Measurements from ENCODE around the gene ADAMTSL3.
A peak's percentile ranks its signal among the peaks of the same experiment; 100 is the strongest.

Gene ADAMTSL3

DNA sequence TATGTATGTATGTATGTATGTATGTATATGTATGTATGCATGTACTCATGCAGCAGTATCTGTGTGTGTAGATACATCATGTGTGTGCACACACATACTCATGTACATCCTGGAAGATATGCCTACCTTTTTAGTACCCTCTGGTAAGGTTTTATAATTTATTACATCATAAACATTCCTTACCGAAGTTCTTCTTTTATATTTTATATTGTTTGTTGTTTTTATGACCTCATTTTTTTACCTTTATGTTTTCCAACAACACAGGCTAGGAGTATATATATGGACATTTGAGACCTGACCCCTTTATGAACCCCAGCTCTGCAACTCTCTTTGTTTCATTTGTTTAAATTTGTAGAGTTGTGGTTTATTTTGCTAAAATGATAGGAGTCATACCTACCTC is 263.5 kb downstream of the ADAMTSL3 start:
- Histone ChIP-seq H3K36me3 (ENCODE audit: control insufficient read depth in 2 of 2, insufficient read depth in 2 of 2, low read length in 2 of 2) (peaks cover 7 to 10% of the 10 kb centered on the region in 2 donors), H3K27me3 (ENCODE audit: control insufficient read depth in 1 of 2, insufficient read depth in 2 of 2, low read length in 2 of 2) (no peaks in the 10 kb centered on the region), H3K4me1 (ENCODE audit: control insufficient read depth, insufficient read depth, low read length) (no peaks in the 10 kb centered on the region), H3K4me3 (ENCODE audit: low read length in 2 of 2) (no peak overlapping the region), H3K27ac (ENCODE audit: low read length) (no peak overlapping the region), H3K9me3 (ENCODE audit: control insufficient read depth in 2 of 2, low read length in 2 of 2) (no peaks in the 10 kb centered on the region), H3K9ac (ENCODE audit: low read length in 2 of 2) (no peak overlapping the region)

DNA sequence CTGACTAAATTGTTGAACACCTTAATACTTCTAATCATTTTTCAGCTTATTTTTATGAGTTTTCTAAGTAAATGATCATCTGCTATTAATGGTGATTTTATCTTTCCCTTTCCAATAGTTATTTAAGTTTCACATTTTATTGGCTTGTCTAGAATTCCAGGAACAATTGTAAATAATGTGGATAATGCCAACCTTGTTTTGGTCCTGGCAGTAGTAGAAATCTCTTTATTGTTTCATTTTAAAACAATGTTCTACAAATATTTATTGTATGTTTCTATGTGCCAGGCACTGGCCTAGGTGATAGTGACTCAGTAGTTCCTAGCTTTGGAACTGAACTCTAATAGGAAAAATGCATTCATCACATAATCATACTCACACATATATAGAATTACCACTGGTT is 264.1 kb downstream of the ADAMTSL3 start:
- H3K36me3 ChIP-seq (ENCODE audit: control insufficient read depth in 2 of 2, insufficient read depth in 2 of 2, low read length in 2 of 2) = peaks cover 6 to 9% of the 10 kb centered on the region in 2 donors

DNA sequence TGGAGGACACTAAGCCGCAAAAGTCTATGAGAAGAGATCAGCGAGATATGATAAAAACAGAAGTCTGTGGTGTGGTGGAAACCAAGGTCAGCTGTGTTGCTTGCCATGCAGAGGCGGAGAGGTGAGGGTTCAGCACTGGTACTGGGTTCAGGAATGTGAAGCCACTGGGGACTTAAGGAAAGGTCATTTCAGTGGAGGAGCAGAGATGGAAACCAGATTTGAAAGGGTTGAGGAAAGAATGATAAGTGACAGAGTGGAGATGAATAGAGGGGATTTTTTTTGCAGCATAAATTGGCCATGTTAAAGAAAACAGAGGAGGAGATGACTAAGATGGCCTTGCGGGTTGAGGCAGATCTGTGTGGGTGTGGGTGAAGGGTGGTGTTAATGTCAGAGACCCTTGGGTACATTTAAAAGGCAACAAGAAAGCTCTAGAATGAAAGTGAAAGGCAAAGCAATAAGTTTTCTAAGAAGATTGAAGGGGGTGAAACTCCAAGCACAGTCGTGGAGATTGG is 265.5 kb downstream of the ADAMTSL3 start:
- Histone ChIP-seq H3K27me3 (ENCODE audit: control insufficient read depth in 1 of 2, insufficient read depth in 2 of 2, low read length in 2 of 2) (no peaks in the 10 kb centered on the region), H3K36me3 (ENCODE audit: control insufficient read depth in 2 of 2, insufficient read depth in 2 of 2, low read length in 2 of 2) (peaks cover 7 to 8% of the 10 kb centered on the region in 2 donors), H3K4me3 (ENCODE audit: low read length in 2 of 2) (no peak overlapping the region), H3K9ac (ENCODE audit: low read length in 2 of 2) (no peak overlapping the region), H3K27ac (ENCODE audit: low read length) (no peak overlapping the region), H3K4me1 (ENCODE audit: control insufficient read depth, insufficient read depth, low read length) (no peaks in the 10 kb centered on the region), H3K9me3 (ENCODE audit: control insufficient read depth in 2 of 2, low read length in 2 of 2) (no peaks in the 10 kb centered on the region)

More for the DNA sequence above, 264.1 kb downstream of the ADAMTSL3 start:
- H3K4me1 ChIP-seq (ENCODE audit: control insufficient read depth, insufficient read depth, low read length) = no peaks in the 10 kb centered on the region
- H3K9ac ChIP-seq (ENCODE audit: low read length in 2 of 2) = no peak overlapping the region
- H3K27ac ChIP-seq (ENCODE audit: low read length) = no peak overlapping the region
- H3K9me3 ChIP-seq (ENCODE audit: control insufficient read depth in 2 of 2, low read length in 2 of 2) = no peaks in the 10 kb centered on the region
- no peaks in the 10 kb centered on the region for H3K27me3 ChIP-seq (ENCODE audit: control insufficient read depth in 1 of 2, insufficient read depth in 2 of 2, low read length in 2 of 2)
- no peak overlapping the region for H3K4me3 ChIP-seq (ENCODE audit: low read length in 2 of 2)

DNA sequence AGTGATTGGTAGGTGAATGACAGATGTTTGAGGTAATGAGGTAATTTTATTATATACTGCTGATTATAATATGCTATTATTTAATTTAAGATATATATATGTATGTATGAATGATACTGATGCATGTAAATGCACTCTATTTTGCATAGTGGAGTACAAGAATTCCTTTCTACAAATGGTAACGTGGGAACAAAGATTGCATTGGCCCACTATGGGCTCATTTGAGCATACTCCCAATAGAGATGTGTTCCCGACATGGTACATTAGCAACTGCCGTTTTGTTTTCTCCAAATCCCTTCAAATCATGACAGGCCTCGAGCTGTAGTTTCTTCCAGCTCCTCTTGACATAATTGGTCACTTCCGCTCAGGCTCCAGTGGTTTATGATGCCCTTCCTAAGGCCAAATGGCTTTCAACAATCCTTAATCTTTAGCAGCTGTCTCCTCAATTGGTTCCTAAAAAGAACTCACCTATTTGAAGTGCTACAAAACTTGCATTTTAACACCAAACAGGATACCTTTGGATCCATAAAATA is 266.1 kb downstream of the ADAMTSL3 start:
- Histone ChIP-seq H3K4me3 (ENCODE audit: low read length in 2 of 2) (no peak overlapping the region), H3K36me3 (ENCODE audit: control insufficient read depth in 2 of 2, insufficient read depth in 2 of 2, low read length in 2 of 2) (peaks cover 7 to 8% of the 10 kb centered on the region in 2 donors), H3K4me1 (ENCODE audit: control insufficient read depth, insufficient read depth, low read length) (no peaks in the 10 kb centered on the region), H3K9ac (ENCODE audit: low read length in 2 of 2) (no peak overlapping the region), H3K27me3 (ENCODE audit: control insufficient read depth in 1 of 2, insufficient read depth in 2 of 2, low read length in 2 of 2) (no peaks in the 10 kb centered on the region), H3K27ac (ENCODE audit: low read length) (no peak overlapping the region), H3K9me3 (ENCODE audit: control insufficient read depth in 2 of 2, low read length in 2 of 2) (no peaks in the 10 kb centered on the region)

DNA sequence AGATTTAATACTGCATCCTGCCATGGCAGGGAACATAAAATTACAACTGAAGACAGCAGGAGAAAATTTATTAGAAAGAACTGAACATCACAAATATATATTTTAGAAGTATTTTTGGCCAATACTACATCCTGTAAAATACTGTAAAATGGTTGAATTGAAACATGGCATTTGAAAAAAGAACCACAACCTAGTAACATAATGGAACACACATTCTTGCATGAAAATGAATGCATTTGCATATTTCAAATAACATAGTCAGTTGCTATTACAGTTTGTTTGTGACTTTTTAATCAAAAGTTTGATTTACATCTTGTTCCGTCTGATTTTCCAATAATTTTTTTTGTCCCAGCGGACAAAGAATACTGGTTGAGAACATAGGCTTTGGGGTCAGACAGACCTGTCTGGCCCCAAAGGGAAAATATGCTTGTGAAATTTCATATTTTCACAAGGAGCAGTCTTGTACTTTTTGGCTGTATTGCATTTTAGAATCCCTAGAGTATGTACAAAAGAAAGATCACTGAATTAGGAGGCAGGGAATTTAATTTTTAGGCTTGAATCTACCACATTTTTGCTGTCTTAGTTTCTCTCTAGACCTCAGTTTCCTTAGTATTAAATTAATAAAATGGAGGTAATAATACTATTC is 268.8 kb downstream of the ADAMTSL3 start:
- no peak overlapping the region for H3K27ac ChIP-seq (ENCODE audit: low read length)
- H3K27me3 ChIP-seq (ENCODE audit: control insufficient read depth in 1 of 2, insufficient read depth in 2 of 2, low read length in 2 of 2) = no peaks in the 10 kb centered on the region
- no peaks in the 10 kb centered on the region for H3K4me1 ChIP-seq (ENCODE audit: control insufficient read depth, insufficient read depth, low read length)
- H3K9ac ChIP-seq (ENCODE audit: low read length in 2 of 2) = no peak overlapping the region
- no peak overlapping the region for H3K4me3 ChIP-seq (ENCODE audit: low read length in 2 of 2)
- H3K36me3 ChIP-seq (ENCODE audit: control insufficient read depth in 2 of 2, insufficient read depth in 2 of 2, low read length in 2 of 2) = peaks cover 7 to 9% of the 10 kb centered on the region in 2 donors
- no peaks in the 10 kb centered on the region for H3K9me3 ChIP-seq (ENCODE audit: control insufficient read depth in 2 of 2, low read length in 2 of 2)

DNA sequence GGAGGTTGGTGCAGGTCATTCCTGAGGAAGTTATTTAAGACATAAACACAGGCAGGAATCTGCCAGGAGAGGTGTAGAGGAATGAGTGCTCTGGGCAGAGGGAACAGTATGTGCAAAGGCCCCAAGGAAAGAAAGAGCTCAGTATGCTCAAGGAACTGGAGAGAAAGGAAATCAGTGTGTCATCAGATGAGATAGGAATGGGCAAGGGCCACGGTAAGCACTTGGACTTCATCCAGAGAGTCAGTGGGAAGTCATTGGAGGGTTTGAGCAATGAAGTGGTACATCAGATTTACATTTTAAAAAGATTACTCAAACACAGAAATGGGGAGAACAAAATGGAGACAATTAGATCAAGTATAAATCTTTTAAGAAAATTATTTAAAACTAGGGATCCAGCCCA is 272.2 kb downstream of the ADAMTSL3 start:
- no peak overlapping the region for H3K9ac ChIP-seq (ENCODE audit: low read length in 2 of 2)
- peaks cover 7 to 9% of the 10 kb centered on the region in 2 donors for H3K36me3 ChIP-seq (ENCODE audit: control insufficient read depth in 2 of 2, insufficient read depth in 2 of 2, low read length in 2 of 2)
- no peak overlapping the region for H3K27ac ChIP-seq (ENCODE audit: low read length)
- peaks cover under 1% of the 10 kb centered on the region for H3K4me1 ChIP-seq (ENCODE audit: control insufficient read depth, insufficient read depth, low read length)
- H3K27me3 ChIP-seq (ENCODE audit: control insufficient read depth in 1 of 2, insufficient read depth in 2 of 2, low read length in 2 of 2) = no peaks in the 10 kb centered on the region
- no peak overlapping the region for H3K4me3 ChIP-seq (ENCODE audit: low read length in 2 of 2)
- H3K9me3 ChIP-seq (ENCODE audit: control insufficient read depth in 2 of 2, low read length in 2 of 2) = no peaks in the 10 kb centered on the region

DNA sequence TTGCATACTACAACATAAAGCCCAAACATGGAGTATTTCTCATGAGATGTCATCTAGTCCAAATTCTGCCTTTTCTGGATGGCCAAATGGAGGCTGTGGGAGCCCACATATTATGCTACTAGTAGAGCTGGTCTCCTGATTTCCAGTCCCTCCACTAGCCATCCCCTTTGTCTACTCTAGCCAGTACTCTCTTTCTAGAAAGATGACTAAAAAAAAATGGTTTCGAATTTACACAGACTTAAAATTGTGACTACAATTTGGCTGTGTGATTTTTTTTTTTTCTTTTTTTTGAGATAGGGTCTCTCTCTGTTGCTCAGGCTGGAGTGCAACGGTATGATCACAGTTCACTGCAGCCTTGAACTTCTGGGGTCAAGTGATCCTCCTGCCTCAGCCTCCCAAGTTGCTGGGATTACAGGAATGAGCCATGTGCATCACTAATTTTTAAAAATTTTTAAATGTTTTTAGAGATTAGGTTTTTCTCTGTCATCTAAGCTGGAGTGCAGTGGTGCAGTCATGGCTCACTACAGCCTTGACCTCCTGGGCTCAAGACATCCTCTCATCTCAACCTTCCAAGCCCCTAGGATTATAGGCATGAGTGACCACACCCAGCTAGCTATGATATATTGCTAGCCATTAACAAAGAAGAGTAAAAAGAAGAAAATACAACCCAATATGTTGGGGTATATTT is 273.9 kb downstream of the ADAMTSL3 start:
- no peak overlapping the region for H3K9ac ChIP-seq (ENCODE audit: low read length in 2 of 2)

DNA sequence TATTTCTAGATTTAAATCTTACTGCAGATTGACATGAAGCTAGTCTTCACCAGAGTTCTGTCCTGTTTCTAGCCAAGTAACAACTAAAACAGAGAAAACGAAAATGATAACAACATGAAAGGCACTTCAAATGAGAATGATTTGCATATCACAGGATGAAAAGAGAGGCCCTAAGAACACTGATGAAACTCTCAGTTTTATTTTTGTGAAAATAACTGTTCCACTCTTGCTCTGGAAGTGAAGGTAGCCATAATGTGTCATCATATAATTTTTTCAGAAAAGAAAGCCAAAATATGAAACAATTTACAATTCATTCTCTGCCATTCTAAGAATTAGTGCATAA is 274.4 kb downstream of the ADAMTSL3 start:
- Histone ChIP-seq H3K27me3 (ENCODE audit: control insufficient read depth in 1 of 2, insufficient read depth in 2 of 2, low read length in 2 of 2) (no peaks in the 10 kb centered on the region), H3K4me3 (ENCODE audit: low read length in 2 of 2) (no peak overlapping the region), H3K4me1 (ENCODE audit: control insufficient read depth, insufficient read depth, low read length) (peaks cover 5% of the 10 kb centered on the region), H3K9me3 (ENCODE audit: control insufficient read depth in 2 of 2, low read length in 2 of 2) (no peaks in the 10 kb centered on the region), H3K27ac (ENCODE audit: low read length) (no peak overlapping the region), H3K36me3 (ENCODE audit: control insufficient read depth in 2 of 2, insufficient read depth in 2 of 2, low read length in 2 of 2) (peaks cover 7 to 9% of the 10 kb centered on the region in 2 donors), H3K9ac (ENCODE audit: low read length in 2 of 2) (no peak overlapping the region)

More for the DNA sequence above, 273.9 kb downstream of the ADAMTSL3 start:
- Histone ChIP-seq H3K4me1 (ENCODE audit: control insufficient read depth, insufficient read depth, low read length) (peaks cover 5% of the 10 kb centered on the region), H3K27me3 (ENCODE audit: control insufficient read depth in 1 of 2, insufficient read depth in 2 of 2, low read length in 2 of 2) (no peaks in the 10 kb centered on the region), H3K9me3 (ENCODE audit: control insufficient read depth in 2 of 2, low read length in 2 of 2) (no peaks in the 10 kb centered on the region), H3K27ac (ENCODE audit: low read length) (no peak overlapping the region), H3K4me3 (ENCODE audit: low read length in 2 of 2) (no peak overlapping the region), H3K36me3 (ENCODE audit: control insufficient read depth in 2 of 2, insufficient read depth in 2 of 2, low read length in 2 of 2) (peaks cover 7 to 9% of the 10 kb centered on the region in 2 donors)

DNA sequence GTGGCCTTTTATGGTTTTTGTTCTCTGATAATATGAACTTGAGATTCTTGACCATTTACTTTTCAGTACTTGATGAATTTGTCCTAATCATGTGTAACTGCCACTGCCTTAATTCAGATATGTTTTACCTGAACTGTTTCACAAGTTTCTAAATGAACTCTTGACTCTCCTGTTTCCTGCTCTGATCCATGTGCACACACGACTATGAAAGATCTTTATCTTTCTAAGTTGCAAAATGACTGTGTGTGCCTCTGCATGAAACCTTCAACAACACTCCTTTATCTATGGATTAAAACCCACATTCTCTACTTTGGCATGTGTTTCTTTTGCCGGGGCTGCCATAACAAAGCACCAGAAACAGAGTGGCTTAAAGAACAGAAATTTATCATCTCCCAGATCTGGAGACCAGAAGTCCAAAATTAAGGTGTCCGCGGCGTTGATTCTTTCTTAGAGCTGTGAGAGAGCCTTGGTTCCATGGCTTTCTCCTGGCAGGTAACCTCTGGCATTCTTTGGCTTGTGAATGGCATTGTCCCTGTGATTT is 275.0 kb downstream of the ADAMTSL3 start:
- Histone ChIP-seq H3K27ac (ENCODE audit: low read length) (no peak overlapping the region), H3K9ac (ENCODE audit: low read length in 2 of 2) (no peak overlapping the region), H3K9me3 (ENCODE audit: control insufficient read depth in 2 of 2, low read length in 2 of 2) (no peaks in the 10 kb centered on the region), H3K27me3 (ENCODE audit: control insufficient read depth in 1 of 2, insufficient read depth in 2 of 2, low read length in 2 of 2) (no peaks in the 10 kb centered on the region), H3K36me3 (ENCODE audit: control insufficient read depth in 2 of 2, insufficient read depth in 2 of 2, low read length in 2 of 2) (peaks cover 4 to 6% of the 10 kb centered on the region in 2 donors), H3K4me3 (ENCODE audit: low read length in 2 of 2) (no peak overlapping the region), H3K4me1 (ENCODE audit: control insufficient read depth, insufficient read depth, low read length) (peaks cover 5% of the 10 kb centered on the region)

DNA sequence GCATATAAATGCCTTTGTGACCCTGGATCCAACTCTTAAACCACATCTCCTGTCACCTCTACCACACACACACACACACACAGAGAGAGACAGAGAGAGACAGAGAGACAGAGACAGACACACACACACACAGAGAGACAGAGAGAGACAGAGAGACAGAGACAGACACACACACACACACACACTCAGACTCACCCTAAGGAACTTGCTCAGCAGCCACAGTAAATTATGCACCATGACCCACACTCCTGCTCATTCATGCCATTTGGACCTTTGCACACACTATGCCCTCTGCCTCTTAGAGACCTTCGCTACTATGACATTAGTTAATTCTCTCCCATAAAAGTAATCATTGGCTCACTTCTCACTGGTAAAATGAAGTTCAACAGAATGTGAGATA is 275.7 kb downstream of the ADAMTSL3 start:
- H3K27ac ChIP-seq (ENCODE audit: low read length) = peak overlapping the region; percentile 56
- no peak overlapping the region for H3K4me3 ChIP-seq (ENCODE audit: low read length in 2 of 2)
- H3K27me3 ChIP-seq (ENCODE audit: control insufficient read depth in 1 of 2, insufficient read depth in 2 of 2, low read length in 2 of 2) = no peaks in the 10 kb centered on the region
- no peaks in the 10 kb centered on the region for H3K9me3 ChIP-seq (ENCODE audit: control insufficient read depth in 2 of 2, low read length in 2 of 2)
- peaks cover 0 to 2% of the 10 kb centered on the region in 2 donors for H3K36me3 ChIP-seq (ENCODE audit: control insufficient read depth in 2 of 2, insufficient read depth in 2 of 2, low read length in 2 of 2)
- H3K4me1 ChIP-seq (ENCODE audit: control insufficient read depth, insufficient read depth, low read length) = peaks cover 5% of the 10 kb centered on the region
- H3K9ac ChIP-seq (ENCODE audit: low read length in 2 of 2) = no peak overlapping the region

Data from stomach smooth muscle (tissue), 2 donors.